HG03460 (cell line): ENCODE results near the gene FADS2.

Source experiments
- ATAC-seq: cut with Tn5 transposase; IDR thresholded peaks from one replicate; pipeline ENCODE4 v1.9.1; 2021; ENCODE audit not compliant: unreplicated experiment

Gene FADS2

DNA sequence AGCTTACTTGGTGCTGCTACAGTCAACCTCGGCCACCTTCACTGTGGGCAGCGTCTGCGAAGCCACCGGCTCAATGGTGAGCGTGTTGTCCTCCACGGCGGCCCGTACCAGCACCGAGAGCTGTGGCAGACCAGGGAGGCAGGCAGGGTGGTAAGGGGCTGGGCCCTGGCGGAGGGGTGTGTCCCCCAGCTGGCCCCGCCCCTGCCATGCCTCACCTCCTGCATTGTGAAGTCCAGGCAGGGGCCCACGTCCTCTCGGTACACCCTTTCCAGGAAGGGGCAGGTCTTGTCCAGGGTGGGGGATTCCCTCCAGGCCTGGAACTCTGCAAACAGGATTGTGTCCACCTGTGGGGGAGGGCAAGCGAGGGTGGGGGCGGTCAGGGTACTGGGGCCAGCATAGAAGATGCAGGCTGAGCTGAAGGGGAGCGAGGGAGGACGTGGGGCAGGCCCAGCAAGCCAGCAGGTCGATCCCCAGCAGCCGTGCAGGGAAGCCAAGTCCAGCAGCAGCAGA lies 76.5 kb downstream of the FADS2 start:
- ATAC-seq: no peak

DNA sequence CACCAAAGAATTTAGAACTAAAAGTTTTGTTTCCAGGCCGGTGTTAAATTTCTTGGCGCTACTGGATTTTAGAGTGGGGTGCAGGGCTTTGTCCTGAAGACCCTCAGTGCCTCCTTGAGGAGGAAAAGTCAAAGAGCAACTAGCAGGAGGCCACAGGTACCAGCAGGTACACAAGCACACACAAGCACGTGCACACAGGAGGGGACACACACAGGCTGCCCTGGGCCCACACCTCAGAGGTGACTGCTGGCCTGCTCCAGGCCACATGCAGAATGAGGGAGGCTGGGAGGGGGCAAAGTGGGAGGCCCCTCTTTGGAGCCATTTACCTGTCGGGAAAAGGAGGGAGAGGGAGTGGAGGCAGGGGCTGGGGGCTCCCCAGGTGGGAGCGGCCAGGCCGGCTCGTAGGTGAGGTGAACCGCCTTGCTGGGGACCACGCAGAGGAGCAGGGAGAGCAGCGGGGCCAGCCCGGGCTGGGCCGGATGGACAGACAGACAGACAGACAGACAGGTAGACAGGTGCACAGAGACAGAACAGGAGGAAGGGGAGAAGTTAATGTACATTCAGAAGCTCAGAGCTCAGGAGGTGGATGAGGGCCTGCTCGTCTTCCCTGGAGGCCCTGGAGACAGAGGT lies 77.1 kb downstream of the FADS2 start:
- ATAC-seq: no peak

DNA sequence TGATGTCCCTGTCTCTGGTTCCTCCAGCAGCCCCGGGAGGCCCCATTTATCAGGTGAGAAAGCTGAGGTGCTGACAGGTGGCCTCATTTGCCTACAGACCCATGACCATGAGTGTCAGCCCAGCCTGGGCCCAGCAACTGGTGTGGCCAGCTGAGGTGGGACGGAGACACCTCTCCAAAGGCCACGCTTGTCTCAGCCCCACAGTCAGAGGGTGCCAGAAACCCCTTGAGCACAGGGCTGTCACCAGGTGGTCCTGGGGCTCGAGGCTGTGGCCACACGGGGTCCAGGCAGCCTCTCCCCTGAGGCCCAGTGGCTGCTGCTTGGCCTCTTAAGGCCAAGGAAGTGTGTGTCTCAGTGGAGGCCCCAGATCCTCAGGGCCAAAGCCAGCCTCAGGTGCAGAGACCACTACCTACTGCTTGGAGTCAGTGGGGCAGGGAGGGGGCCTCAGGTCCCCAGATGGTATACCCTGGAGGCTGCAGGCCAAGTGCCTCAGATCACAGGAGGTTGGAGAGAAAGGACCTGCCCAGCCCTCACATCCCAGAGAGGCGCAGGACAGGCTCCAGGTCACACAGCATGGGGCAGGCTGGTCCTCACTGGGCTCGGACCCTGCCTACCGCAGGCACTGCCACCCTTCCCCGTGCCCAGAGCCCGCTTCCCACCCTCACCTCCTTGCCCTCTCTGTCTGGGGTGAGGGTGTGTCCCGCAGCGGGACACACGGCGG lies 77.9 kb downstream of the FADS2 start:
- ATAC-seq: no peak

DNA sequence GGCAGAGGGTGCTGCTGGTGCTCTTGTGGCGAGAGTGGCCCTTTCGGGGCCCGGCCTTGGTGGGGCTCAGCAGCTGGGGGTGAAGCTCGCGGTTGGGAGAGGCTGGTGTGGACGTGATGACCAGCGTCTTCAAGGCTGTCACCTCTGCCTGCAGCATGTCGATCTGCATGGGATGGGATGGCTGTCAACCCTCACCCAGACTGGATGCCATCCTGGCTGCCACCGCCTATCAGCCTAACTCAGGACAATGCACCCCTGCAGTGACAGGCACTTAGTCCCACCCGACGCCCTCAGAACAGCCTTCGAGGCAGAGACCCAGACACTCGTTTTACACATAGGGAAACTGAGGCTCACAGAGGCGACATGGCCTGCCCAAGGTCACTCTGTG lies 78.4 kb downstream of the FADS2 start:
- no peak for ATAC-seq

DNA sequence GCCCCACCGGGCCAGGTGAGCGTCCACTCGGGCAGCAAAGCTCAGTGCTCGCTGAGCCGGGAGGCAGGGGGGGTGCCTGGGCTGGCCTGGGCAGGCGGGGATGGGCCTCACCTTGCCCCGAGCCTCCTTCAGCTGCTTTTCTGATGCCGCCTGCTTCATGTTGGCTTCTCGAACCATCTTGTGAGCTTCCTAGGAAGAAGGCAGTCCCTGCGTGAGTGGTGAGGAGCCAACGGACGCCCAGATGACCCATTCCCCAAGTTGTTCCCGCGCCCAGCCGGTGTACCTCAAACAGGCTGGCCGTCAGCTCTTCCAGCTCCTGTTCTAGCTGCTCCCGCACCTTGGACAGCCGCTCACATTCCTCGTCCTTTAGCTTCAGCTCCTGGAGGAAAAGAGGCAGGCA lies 79.2 kb downstream of the FADS2 start:
- no peak for ATAC-seq

DNA sequence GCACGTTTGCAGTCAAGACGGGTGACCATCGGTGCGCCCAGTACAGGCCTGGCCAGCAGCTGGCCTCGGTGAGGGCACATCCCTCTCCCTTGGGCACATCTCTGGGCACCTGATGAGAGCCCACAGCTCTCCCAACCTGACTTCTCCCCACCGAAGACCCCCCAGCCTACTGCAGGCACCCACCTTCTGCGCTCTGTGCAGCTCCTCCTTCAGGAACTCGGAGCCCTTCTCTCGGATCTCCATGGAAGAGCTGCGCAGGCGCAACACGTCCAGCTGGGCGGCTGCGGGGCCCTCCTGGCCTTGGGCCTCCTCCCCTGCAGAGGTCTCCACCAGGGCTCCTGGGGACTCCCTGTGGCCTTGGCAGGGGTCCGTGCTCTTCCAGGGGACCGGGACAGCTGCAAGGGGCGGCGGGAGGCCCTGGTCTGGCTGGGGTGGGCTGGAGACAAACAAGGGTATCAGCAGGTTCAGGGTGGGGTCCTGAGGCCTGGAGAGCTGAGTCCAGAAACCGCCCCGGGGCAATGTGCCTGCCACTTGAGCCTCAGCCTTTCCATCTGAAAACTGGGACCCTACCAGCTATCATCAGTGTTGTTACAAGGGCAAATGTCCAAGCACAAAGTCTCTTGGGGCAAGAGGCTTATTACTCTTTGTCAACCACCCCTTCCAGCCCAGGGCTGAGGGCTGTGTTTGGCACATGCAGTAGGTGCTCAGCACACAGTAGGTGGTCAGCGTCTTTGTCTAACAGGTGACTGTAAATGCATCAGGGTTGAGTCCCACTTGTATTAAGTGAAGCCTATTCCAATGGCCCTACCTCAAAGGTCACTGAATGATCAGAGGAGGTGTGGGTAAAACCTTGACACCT lies 80.0 kb downstream of the FADS2 start:
- ATAC-seq: no peak

DNA sequence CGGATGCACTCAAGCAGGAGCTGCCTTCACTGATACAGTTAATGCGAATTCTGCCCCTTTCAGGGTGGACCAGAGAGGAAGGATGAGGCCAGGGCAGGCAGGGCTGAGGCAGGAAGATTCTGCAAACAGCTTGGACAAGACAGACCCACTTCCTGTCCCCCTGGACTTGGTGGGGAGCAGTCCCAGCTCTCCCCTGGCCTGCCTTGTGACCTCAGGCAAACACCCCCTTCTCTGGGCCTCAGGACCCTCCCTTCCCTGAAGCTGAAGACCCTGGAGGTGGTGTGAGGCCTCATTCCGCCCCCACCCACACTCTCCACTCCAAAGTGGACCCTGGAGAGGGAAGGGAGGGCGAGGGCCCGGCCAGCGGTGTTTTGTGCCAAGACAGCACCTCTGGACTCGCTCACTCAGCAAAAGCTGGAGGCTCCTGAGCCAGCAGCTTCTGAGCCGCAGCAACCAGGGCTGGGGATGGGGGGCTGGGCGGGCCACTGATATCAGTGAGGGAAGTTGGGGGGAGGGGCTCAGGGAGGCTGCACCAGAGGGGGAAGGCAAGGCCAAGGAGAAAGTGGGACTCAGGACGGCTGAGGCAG lies 80.7 kb downstream of the FADS2 start:
- no peak for ATAC-seq

DNA sequence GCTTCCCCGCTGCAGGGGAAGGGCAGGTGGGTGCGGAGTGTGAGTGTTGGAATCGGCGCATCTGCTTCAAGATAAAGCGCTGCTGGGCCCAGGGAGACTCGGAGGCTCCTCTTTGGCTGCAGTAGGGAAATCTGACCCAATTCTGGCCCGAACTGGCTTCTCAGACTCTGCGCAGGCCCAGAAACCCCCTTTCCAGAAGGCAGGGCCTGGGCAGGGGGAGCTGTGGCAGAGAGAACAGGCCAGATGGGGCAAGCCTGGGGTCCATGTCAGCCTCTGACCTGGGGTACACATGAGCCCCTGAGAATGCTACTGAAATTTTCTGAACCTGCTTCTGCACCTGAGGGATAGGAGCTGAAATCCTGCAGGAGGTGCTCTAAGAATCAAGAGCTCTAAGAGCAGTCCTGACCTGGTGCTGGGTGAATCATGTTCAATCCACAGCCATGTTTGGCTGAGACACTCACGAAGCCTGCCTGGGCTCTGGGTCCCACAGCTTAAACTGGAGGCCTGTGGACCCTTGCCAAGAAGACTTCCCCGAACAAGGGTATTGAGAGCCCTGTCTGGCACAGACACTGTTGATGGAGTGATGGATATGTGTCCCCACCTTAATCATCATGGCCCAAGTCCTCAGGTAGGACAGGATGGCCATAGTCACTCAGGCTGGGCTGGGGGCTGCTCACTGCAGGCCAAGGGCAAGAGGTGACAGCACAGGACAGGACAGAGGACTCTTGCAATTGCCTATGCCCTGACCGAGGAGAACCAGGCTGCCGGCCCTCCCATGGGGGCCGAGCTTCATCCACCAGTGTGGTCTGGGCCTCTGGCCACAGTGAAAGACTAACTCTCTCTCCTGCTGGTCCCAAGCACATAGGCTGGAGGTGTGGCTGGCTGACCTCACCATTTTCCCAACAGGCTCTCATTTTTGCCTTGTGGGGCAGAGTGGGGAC lies 82.4 kb downstream of the FADS2 start:
- no peak for ATAC-seq

DNA sequence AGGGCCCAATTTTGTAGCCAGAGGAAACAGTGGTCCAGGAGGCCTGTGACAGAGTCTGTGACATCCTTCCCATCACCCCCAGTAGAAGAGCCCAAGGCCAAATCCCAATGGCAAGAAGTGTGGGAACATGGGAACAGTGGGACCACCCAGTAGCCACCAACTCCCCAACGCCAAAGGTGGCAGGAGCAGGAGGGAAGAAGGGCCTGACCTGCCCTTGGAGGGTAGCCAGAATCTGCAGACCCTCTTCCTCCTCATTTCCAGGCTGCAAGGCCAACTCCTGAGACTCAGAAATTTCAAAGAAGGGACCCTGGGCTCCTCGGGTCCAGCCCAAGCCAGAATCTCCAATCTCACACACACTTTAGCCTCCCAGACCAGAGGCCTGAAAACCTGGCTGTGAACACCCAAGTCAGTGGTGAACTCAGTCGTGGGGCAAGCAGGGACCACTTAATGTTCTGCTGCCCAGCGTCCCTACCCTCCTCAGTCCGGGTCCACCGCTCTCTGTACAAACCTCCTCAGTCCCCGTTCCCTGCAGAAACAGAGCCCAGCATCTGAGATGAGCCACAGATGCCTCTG lies 83.1 kb downstream of the FADS2 start:
- ATAC-seq: no peak

DNA sequence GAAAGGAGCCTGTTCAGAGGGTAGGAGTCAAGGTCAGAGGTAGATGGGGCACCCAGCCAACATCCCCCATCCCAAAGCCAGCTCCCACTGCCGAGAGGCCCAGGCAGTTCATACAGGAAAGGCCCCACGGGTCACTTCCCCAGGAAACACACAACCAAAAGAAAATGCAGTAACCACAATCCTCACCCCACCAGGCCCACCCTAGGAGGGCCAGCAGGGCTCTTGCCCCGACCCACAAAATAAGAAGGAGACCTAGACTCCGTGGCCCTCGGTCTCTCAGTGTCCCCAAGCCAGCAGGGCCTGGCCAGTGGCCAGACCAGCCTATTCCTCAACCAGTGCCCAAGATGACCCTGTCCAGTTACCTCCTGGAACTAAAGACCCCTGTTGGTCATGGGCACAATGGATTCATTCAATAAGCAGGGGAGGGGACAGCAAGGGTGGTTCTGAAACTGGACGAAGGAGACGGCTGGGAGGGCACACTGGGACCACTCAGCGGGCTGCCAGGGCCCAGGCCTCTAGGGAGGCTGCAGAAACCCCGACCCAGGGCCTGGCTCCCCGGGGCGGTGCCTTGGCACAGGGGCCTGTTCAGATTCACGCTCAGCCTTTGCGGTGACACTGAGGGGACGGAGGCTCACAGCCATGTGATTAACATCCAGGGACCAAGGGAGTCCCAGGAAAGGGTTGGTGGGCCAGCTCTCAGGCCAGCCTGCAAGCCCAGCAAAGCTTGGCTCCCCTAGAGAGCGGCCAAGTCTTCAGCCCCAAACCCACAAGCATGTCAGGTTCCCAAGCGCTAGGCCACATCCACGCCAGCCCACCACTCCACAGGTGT lies 83.8 kb downstream of the FADS2 start:
- no peak for ATAC-seq

DNA sequence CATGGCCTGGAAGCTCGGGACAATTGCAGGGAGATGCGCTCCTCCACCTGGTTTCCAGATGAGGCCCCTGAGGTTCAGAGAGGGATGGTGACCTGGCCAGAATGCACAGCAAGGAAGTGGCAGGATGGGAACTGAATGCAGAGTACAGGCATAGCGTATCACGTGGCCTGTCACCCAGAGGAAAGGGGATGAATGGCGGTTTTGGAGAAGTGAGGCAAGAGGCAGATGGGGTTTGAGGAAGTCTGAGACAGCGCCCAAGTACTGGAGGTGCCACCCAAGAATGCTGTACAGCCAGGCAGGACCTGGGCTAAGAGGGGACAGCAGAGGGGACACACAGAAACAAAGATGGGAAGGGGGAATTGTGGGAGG lies 84.4 kb downstream of the FADS2 start:
- no peak for ATAC-seq

DNA sequence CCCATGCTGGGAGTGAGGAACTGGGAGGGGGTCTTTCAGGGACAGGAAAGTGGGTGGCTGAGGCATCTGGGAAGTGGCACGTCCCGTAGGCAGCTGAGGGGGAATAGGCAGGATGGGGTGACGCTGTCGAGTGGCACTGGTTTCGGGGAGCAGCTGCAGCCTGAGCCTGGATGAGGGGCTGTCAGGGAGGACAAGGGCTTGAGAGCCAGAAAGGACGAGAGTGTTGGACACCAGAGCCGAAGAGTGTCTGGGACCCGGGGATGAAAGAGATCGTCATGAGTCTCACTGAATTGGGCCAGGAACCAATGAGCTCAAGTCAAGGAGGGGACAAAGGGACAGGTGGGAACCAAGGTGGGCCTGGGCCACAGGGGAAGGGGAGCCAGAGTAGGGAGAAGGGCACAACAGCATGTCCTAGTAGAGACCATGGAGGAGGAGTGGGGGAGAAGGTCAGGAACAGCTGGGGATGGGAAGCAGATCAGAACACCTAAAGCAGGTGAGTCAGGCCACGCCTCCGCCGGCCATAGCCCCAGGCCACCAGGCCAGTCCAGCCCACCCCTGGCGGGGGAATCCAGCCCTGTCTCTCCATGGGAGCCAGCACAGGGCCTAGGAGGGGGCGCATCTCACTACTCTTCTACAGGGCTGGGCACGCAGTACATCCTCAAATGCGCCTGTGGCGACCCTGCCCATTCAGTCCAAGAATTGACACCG lies 85.0 kb downstream of the FADS2 start:
- no peak for ATAC-seq

DNA sequence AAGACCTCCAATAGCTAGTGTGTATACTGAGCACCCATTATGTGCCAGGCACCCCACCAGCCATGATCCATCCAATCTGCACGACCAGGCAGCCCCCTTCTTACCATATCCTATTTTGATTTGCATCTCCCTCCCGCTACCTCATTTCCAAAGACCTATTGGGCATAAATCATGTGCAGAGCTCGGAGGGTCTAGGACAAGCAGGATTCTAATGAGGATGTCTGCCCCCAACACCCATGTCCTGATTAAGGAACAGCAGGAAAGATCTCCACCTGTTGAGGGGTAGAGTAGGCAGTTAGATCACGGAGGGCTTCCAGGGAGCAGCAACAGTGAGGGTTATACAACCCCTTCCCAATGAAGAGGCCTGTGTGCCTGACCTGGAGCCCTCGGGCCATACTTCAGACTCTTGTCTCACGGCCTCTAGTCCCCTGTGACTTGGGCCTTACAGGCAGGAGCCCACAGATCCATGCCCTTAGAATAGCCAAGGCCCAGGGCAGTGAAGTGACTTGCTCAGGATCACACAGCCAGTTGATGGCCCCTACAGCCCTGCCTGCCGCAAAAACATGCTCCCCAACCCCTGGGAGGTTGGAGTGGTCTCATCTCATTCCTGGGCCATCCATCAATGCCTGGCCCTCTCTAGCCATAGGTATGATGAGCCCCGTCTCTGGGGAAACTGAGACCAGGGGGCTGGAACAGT lies 85.7 kb downstream of the FADS2 start:
- no peak for ATAC-seq

DNA sequence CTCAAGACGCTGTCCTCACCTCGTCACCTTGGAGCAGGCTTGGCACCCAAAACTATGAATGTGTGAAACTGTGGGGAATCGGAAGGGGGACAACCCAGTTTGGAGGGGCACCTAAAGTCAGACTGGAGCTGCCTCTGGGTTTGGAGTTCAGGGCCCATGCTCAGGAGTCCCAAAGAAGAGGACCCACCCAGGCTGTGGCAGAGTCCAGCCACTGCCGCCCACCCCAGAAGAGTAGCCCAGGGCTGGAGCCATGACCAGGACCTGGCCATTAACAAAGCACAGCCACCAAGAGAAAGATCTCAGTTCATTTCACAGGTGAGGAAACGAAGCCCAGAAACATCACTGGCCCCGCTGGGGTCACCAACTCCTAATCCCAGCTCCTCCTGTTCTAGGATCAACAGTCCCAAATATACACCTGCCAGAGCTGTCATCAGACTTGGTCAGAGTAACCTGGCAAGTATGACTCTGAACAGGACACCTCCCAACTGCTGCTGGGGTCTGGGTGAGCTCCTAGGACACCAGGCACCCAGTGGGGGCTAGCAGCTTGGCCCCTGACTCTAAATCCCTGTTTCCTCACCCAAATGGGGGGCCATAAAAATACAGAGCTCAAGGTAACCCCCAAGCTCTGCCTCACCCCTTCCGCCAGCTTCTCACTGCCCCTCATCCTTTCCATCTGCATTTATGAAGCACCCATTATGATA lies 86.5 kb downstream of the FADS2 start:
- no peak for ATAC-seq

DNA sequence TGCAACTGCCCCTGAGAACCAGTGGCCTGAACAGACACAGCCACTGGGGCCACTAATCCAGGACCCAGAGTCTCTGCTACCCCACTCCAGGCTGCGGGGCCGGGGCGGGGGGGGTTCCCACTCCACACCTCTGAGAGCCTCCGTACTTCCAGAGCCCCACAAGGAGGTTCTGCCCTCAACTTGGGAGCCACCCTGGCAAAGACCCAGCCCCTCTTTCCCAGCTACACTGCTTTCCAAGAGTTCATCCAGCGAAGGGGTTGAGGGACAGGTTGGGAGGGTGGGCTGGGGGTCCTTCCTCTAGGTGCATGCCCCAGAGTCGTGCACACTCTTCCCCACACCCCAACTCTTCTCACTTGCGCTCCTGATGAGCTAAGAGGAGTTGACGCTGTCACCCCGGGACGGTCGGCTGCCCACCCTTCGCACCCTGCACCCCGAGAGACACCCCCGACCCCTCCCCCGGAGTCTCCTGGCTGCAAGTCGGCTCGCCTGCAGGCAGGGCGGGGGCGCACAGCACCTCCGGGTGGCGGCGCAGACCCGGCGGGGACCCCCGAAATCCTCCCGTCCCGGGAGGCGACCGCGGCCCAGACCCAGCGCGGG lies 88.7 kb downstream of the FADS2 start:
- no peak for ATAC-seq
